Right renal cortex interstitium (tissue), 3 donors: ENCODE measurements around the gene MT1M. TPM values are rescaled to one million over a fixed set of nuclear protein-coding genes. Genes with fewer than 3 reads are reported as not detected.
A peak's percentile ranks its signal among the peaks of the same experiment; 100 is the strongest.
"Not testable (repeated sequence)": the region's sequence is repeated elsewhere in the genome, so short reads cannot be mapped to it uniquely, and the experiment has no call there.

ENCODE experiments used
- DNase-seq, 3 donors: peaks; one replicate each; pipeline ENCODE4 v3.0.0-alpha.2; 2013; ENCODE audit warnings: low read depth in 3 of 3, low spot score in 2 of 3
- polyA plus RNA-seq, 3 donors: library from polyadenylated mRNA; unstranded; fragments of 120-200 nt; gene quantifications; one replicate each; pipeline ENCODE4 v1.2.1, GENCODE V29; 2013; ENCODE audit not compliant: insufficient read length in 3 of 3

The MT1M gene
- polyA plus RNA-seq, 3 donors = not detected

DNA sequence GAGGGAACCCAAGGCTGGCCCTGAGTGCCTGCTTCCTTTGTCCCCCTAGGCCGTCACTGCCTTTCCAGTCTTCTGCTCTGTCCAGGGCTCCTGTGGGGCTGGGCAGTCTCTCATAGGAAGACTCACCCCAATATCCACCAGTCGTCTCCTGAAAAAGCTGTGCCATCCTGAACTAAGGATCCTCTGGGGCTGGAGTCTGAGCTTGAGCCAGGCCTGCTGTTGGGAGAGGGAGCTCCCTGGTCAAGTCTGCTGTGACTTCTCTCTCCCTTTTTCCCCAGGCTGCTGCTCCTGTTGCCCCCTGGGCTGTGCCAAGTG is 38.1 kb downstream of the MT1M start:
- no peak for DNase-seq

- DNase-seq = not testable (repeated sequence)
These were observed 39.2 kb downstream of the MT1M start for GRCh38 chr16:56671691-56672090.

DNA sequence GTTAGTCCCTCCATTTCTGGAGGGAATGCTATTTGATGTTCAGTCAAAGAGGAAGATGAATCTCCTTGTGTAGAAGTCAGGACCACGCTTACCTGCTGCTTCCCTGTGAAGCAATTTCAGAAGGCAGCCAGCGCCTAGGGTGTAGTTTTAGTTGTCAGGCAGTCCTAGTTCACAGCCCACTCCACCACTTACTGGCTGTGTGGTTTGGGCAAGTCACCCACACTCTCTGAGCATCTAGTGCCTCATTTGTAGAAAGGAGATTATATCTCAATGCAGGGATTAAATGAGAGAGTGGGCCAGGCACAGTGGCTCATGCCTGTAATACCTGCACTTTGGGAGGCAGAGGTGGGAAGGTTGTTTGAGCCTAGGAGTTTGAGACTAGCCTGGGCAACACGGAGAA is 39.7 kb downstream of the MT1M start:
- not testable (repeated sequence) for DNase-seq

DNA sequence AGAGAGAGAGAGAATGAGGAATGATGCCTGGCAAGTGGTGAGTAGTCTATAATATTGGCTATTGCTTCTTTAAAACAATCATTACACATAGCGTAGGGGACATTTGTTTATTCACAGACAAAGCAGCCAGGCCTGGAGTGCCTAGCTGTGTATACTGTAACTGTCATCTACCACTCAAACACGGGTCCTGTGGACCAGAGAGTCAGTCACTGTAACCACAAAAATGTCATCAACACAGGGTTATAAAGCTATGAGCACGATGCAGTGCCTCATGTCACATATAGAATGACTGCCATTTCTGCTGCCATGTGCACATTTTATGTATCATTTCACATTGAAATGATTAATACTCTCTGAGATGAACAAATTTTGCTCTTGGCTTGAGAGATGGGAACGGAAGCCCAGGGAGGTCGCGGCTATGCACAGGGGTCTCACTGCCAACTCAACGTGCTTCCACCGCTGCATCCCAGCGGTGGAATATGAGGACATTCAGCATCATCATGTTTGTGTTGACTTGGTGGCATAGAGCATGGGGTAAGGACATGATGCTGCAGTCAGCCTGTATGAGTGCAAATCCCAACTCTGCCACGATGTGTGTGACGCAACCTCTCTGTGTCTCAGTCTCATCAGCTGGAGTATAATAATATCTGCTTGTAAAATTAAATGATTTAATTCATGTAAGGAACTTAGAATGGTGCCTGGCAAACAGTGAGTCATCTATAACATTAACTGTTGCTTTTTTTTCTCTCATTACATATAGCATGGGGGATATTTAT is 40.5 kb downstream of the MT1M start:
- no peak for DNase-seq

DNA sequence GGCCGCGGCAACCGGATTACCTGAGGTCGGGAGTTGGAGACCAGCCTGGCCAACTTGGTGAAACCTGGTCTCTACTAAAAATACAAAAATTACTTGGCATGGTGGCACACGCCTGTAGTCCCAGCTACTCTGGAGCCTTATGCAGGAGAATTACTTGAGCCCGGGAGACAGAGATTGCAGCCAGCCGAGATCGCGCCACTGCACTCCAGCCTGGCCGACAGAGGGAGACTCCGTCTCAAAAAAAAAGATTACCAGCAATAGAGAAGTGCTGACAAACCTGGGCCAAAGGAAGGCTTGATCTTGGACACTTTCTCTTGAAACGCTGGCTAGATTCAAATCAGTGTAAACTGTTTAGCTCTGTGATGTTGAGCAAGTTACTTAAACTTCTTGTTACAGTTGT is 41.5 kb downstream of the MT1M start:
- DNase-seq = no peak

- DNase-seq = not testable (repeated sequence)
These were observed 42.1 kb downstream of the MT1M start for GRCh38 chr16:56674570-56674969.

GRCh38 chr16:56675685-56676210 is 43.3 kb downstream of the MT1M start:
- no peak for DNase-seq

- no peak for DNase-seq
These were observed 45.0 kb downstream of the MT1M start for GRCh38 chr16:56677474-56677873.

DNA sequence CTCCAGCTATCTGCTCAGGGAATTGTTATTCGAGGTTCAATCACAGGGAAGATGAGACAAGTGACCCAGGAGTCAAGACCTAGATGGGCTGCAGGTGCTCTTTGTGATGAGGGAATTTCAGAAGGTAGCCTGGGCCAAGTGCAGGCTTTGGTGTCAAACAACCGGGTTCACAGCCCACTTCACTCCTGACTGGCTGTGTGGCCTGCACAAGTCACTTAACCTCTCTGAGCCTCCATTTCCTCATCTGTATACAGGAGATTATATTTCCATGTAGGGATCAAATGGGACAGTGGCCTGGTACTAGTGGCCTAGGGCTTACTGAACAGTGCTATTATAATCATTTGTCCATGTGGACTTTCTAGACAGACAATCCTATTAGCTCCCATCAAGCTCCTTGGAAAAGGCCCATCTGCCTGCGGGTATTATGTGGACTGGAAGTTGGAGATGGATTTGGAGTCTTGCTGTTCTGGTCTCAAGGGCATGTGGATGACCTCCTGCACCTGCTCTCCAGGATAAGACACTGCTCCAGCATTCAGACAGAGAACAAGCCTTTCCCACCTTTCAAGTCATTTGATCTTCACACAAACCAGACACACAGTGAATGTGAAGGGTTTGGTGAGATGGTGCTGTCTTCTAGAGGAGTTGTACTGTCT is 46.7 kb downstream of the MT1M start:
- no peak for DNase-seq

GRCh38 chr16:56679818-56680217 is 47.4 kb downstream of the MT1M start:
- DNase-seq = no peak

- DNase-seq = peak in 2 of 3 donors; percentile 67 to 75
These were observed 49.7 kb downstream of the MT1M start, which contains the start of gene MT1X for GRCh38 chr16:56681939-56682702. Gene MT1X, plus strand, starts transcription at chr16:56682470. Its CDS starts 71 bp downstream, at chr16:56682541.

DNA sequence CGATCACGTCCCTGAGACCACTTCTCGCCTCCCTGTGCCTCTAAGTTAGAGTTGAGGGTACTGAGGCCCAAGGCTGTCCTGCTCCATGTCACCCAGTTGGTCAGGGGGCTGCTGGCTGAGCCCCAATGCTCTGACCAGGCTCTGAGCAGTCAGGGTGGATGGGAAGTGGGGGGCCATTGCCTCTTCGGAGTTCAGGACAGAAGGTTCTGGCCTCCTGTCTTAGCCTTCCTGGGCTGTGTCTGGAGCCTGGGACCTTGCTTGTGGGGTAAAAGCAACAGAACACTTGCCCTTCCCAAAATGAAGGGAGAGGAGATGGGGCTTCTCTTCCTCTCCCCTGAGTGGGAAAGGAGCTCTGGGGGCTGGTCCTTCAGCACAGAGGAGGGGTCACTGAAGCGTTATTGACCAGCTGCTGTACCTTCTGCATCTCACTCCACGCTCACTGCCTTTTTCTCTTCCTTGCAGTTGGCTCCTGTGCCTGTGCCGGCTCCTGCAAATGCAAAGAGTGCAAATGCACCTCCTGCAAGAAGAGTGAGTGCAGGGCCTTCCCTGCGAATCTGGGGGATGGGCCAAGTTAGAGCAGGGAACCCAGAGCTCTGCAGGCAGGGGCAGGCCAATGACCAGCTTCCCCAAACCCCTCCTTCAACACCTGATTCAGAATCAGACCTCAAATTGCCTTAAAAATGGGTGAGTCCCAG is 50.4 kb downstream of the MT1M start:
- DNase-seq = no peak

Other genes starting within 250 kb of the MT1M start
- gene AMFR, start 207.1 kb upstream of the MT1M start, polyA plus RNA-seq = 100 to 1,000 TPM; 147 to 150 (median 149) TPM
- gene NUDT21, start 181.3 kb upstream of the MT1M start, polyA plus RNA-seq = 100 to 1,000 TPM; 133 to 153 (median 147) TPM
- 10 to 100 TPM; 36.2 to 38.5 (median 36.3) TPM for gene OGFOD1, start 181.1 kb upstream of the MT1M start, polyA plus RNA-seq
- gene BBS2, start 112.6 kb upstream of the MT1M start, polyA plus RNA-seq = 100 to 1,000 TPM; 109 to 120 (median 115) TPM
- not detected for gene MT4, start 67.6 kb upstream of the MT1M start, polyA plus RNA-seq
- gene MT3, start 43.1 kb upstream of the MT1M start, polyA plus RNA-seq = 1 to 10 TPM; 1.1 to 1.6 (median 1.2) TPM
- gene MT2A, start 24.1 kb upstream of the MT1M start, polyA plus RNA-seq = 10 to 100 TPM; 19.4 to 22.9 (median 20.3) TPM
- gene MT1E, start 6.9 kb upstream of the MT1M start, polyA plus RNA-seq = 10 to 100 TPM; 20.7 to 35.2 (median 24.9) TPM
- not detected for gene MT1A, start 6.0 kb downstream of the MT1M start, polyA plus RNA-seq
- not detected for gene MT1B, start 19.2 kb downstream of the MT1M start, polyA plus RNA-seq
- 10 to 100 TPM; 49.5 to 56.3 (median 54.3) TPM for gene MT1F, start 25.3 kb downstream of the MT1M start, polyA plus RNA-seq
- gene MT1G, start 35.4 kb downstream of the MT1M start, polyA plus RNA-seq = 10 to 100 TPM; 20.7 to 74.0 (median 51.1) TPM
- 10 to 100 TPM in 2 of 3 donors, 1 to 10 TPM in 1; 3.8 to 23.4 (median 12.6) TPM for gene MT1H, start 37.2 kb downstream of the MT1M start, polyA plus RNA-seq
- 10 to 100 TPM; 24.8 to 34.0 (median 26.2) TPM for gene MT1X, start 49.8 kb downstream of the MT1M start, polyA plus RNA-seq
- gene NUP93, start 97.5 kb downstream of the MT1M start, polyA plus RNA-seq = 10 to 100 TPM; 78.0 to 85.4 (median 81.1) TPM
- 10 to 100 TPM; 39.3 to 61.0 (median 39.5) TPM for gene SLC12A3, start 232.5 kb downstream of the MT1M start, polyA plus RNA-seq